DOHH2 (cell line): ENCODE data around the gene CASP10.

Experiments used
- EZH2phosphoT487 ChIP-seq: fragments of 200-600 bp; sonication (generic); IDR thresholded peaks from 2 replicates; pipeline ENCODE4 v1.6.1; 2017; ENCODE audit warnings: borderline replicate concordance, mild to moderate bottlenecking, antibody characterized with exemption, low read length, moderate library complexity, mixed read lengths
- TF ChIP-seq, protein P1 (sequence below): fragments of 200-600 bp; sonication (generic); IDR thresholded peaks from one replicate; pipeline ENCODE4 v1.5.1; 2014; ENCODE audit warnings: antibody characterized with exemption, mild to moderate bottlenecking, low read depth, low read length; ENCODE audit not compliant: poor library complexity, severe bottlenecking

- TF ChIP-seq, protein P1, sequence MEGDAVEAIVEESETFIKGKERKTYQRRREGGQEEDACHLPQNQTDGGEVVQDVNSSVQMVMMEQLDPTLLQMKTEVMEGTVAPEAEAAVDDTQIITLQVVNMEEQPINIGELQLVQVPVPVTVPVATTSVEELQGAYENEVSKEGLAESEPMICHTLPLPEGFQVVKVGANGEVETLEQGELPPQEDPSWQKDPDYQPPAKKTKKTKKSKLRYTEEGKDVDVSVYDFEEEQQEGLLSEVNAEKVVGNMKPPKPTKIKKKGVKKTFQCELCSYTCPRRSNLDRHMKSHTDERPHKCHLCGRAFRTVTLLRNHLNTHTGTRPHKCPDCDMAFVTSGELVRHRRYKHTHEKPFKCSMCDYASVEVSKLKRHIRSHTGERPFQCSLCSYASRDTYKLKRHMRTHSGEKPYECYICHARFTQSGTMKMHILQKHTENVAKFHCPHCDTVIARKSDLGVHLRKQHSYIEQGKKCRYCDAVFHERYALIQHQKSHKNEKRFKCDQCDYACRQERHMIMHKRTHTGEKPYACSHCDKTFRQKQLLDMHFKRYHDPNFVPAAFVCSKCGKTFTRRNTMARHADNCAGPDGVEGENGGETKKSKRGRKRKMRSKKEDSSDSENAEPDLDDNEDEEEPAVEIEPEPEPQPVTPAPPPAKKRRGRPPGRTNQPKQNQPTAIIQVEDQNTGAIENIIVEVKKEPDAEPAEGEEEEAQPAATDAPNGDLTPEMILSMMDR: no peak
- no peak for TF ChIP-seq EZH2phosphoT487
Observed at GRCh38 chr2:201148434-201148990, 34.4 kb upstream of the CASP10 start.
